ENCODE measurements around the gene NSUN2. TPM values are rescaled to one million over a fixed set of nuclear protein-coding genes. Genes with fewer than 3 reads are reported as not detected.
"Not testable (repeated sequence)": the region's sequence is repeated elsewhere in the genome, so short reads cannot be mapped to it uniquely, and the experiment has no call there.

NSUN2 gene
- total and polyA plus RNA-seq, 12 donors = 21.3 to 66.8 (median 40.2) TPM

GRCh38 chr5:6572825-6573380 lies 59.9 kb downstream of the NSUN2 start:
- WGBS, 4 donors = 84 to 100% (median 89%) methylated on average over 8 to 21 of the region's 21 CpGs
- no peaks in the 10 kb centered on the region for H3K9me3 ChIP-seq (replicated peaks in 1 of 3)
- no peaks in the 10 kb centered on the region for H3K27me3 ChIP-seq
- no peaks in the 10 kb centered on the region for H3K36me3 ChIP-seq (replicated peaks in 1 of 2)
- DNase-seq = peak in 1 of 7 donors; percentile 33
- H3K4me1 ChIP-seq (replicated peaks in 1 of 2) = no peaks in the 10 kb centered on the region
- intact Hi-C loops (cut with DNase I) = loop anchor here (10.0 kb wide), 1 partner anchor 1078 kb away; no protein-coding TSS in a partner anchor
- TF ChIP-seq POLR2A (IDR thresholded peaks at IDR 0.05) (no peak), CTCF (IDR thresholded peaks at IDR 0.05) (no peak)
- no peak overlapping the region for H3K4me3 ChIP-seq
- no peak overlapping the region for H3K27ac ChIP-seq

DNA sequence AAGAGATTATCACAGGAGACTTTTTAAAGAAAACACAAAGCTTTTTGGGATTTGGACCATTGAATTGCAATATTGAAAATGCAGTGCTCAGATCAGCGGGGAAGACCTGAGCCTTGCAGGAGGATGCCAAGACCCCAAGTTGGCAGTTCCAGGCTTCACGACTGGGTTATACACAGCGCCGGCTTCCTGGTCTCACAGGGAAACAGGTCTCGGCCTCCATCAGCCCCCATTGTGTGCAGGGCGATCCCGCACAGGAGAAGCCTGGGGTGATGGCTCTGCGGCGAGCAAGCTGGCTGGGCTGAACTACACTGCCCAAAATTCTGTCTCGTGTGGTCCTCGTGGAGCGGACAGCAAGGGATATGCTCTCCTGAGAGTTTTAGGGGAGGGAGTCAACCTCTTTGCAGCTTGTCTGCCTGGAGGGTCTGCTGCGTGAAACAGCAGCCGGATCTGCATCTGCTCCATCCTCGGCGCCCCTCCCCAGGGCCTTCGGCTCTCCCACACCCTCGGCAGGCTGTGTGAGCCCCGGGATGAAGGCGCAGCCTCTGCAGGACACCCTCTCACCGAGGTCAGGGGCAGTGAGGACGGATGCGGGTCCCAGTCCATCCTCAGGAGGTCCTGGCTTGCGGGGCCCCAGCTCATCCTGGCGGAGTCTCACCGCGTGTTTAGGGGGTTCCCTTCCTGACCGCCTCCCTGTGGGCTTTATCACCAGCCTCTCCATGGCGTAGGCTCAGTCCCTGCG lies 60.6 kb downstream of the NSUN2 start:
- 83 to 86% (median 85%) methylated on average over 12 to 30 of the region's 30 CpGs for WGBS, 4 donors
- Histone ChIP-seq H3K9me3 (replicated peaks in 1 of 3) (no peaks in the 10 kb centered on the region), H3K27me3 (no peaks in the 10 kb centered on the region), H3K27ac (no peak overlapping the region), H3K36me3 (replicated peaks in 1 of 2) (no peaks in the 10 kb centered on the region), H3K4me1 (replicated peaks in 1 of 2) (no peaks in the 10 kb centered on the region), H3K4me3 (no peak overlapping the region)
- intact Hi-C loops (cut with DNase I) = loop anchor here (10.0 kb wide), 1 partner anchor 1077 kb away; no protein-coding TSS in a partner anchor
- peak in 1 of 7 donors; percentile 35 for DNase-seq
- no peak for TF ChIP-seq CTCF (IDR thresholded peaks at IDR 0.05)

GRCh38 chr5:6571607-6572006 lies 61.2 kb downstream of the NSUN2 start:
- intact Hi-C loops (cut with DNase I) = loop anchor here (10.0 kb wide), 1 partner anchor 1077 kb away; no protein-coding TSS in a partner anchor
- not testable (repeated sequence) for DNase-seq; H3K36me3 ChIP-seq (replicated peaks in 1 of 2); H3K4me1 ChIP-seq (replicated peaks in 1 of 2); H3K27ac ChIP-seq; H3K4me3 ChIP-seq; H3K9me3 ChIP-seq (replicated peaks in 1 of 3); H3K27me3 ChIP-seq
- WGBS, 4 donors = 56 to 83% (median 71%) methylated on average over 2 of the region's 2 CpGs

GRCh38 chr5:6570530-6570929 lies 62.3 kb downstream of the NSUN2 start:
- Histone ChIP-seq H3K4me1 (replicated peaks in 1 of 2) (no peaks in the 10 kb centered on the region), H3K27me3 (no peaks in the 10 kb centered on the region), H3K9me3 (replicated peaks in 1 of 3) (no peaks in the 10 kb centered on the region), H3K4me3 (no peak overlapping the region), H3K27ac (no peak overlapping the region), H3K36me3 (replicated peaks in 1 of 2) (no peaks in the 10 kb centered on the region)
- DNase-seq = peak in 1 of 7 donors; percentile 39
- no peak for TF ChIP-seq CTCF (IDR thresholded peaks at IDR 0.05)
- 50 to 65% (median 60%) methylated on average over 5 of the region's 5 CpGs for WGBS, 4 donors
- intact Hi-C loops (cut with DNase I) = loop anchor here (10.0 kb wide), 1 partner anchor 1076 kb away; no protein-coding TSS in a partner anchor

Data from adrenal gland (tissue), 12 donors.